Measurements from ENCODE around the gene ATP6V1C2. TPM values are rescaled to one million over a fixed set of nuclear protein-coding genes. Genes with fewer than 3 reads are reported as not detected.

Gene ATP6V1C2
- total RNA-seq, 2 donors from 2014 or later, result 0.12 to 0.44 TPM

DNA sequence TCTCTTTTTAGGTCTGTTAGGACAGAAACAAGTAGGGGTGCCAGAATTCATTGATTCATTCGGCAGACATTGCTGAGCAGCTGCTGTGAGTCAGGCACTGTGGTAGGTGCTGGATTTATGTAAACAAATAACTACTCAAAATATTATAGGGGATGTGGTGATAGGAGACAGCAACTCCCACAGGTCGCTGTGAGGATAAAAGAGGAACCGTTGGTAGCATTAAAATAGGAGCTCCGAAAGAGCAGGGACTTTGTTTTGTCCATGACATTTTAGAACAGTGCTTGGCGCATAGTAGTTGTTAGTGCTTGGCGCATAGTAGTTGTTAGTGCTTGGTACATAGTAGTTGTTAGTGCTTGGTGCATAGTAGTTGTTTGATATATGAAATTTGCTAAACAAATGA lies 29.2 kb downstream of the ATP6V1C2 start:
- no peak for DNase-seq (ENCODE audit: low spot score)
- Histone ChIP-seq H3K4me3 (no peak overlapping the region), H3K27ac (no peak overlapping the region), H3K9me3 (no peaks in the 10 kb centered on the region), H3K27me3 (no peaks in the 10 kb centered on the region), H3K4me1 (no peaks in the 10 kb centered on the region), H3K36me3 (no peaks in the 10 kb centered on the region)
- TF ChIP-seq, protein P1, sequence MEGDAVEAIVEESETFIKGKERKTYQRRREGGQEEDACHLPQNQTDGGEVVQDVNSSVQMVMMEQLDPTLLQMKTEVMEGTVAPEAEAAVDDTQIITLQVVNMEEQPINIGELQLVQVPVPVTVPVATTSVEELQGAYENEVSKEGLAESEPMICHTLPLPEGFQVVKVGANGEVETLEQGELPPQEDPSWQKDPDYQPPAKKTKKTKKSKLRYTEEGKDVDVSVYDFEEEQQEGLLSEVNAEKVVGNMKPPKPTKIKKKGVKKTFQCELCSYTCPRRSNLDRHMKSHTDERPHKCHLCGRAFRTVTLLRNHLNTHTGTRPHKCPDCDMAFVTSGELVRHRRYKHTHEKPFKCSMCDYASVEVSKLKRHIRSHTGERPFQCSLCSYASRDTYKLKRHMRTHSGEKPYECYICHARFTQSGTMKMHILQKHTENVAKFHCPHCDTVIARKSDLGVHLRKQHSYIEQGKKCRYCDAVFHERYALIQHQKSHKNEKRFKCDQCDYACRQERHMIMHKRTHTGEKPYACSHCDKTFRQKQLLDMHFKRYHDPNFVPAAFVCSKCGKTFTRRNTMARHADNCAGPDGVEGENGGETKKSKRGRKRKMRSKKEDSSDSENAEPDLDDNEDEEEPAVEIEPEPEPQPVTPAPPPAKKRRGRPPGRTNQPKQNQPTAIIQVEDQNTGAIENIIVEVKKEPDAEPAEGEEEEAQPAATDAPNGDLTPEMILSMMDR (IDR thresholded peaks at IDR 0.05), result no peak

DNA sequence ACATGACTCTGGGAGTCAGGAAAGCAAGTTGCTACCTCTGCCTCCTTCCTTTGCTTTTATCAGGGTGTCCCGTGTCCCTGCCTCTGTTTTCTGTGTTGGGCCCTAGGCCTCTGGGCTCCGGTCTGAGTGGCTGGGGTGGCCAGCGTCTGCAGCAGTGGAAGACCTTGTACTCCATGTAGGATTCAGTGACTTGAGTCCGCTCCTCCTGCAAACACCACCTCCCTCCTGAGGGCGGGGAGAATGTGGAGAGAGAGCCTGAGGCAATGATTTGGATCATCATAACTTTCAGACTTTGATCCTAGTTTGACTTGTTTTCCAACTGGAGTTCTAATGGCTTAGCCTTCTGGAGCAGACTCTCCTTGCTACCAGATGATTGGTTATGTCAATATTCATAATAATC lies 30.8 kb downstream of the ATP6V1C2 start:
- no peak overlapping the region for H3K4me3 ChIP-seq
- no peaks in the 10 kb centered on the region for H3K4me1 ChIP-seq
- no peak for DNase-seq (ENCODE audit: low spot score)
- H3K36me3 ChIP-seq, result no peaks in the 10 kb centered on the region
- TF ChIP-seq, protein P1 (IDR thresholded peaks at IDR 0.05), result no peak
- H3K27me3 ChIP-seq, result no peaks in the 10 kb centered on the region
- H3K27ac ChIP-seq, result no peak overlapping the region
- H3K9me3 ChIP-seq, result no peaks in the 10 kb centered on the region

DNA sequence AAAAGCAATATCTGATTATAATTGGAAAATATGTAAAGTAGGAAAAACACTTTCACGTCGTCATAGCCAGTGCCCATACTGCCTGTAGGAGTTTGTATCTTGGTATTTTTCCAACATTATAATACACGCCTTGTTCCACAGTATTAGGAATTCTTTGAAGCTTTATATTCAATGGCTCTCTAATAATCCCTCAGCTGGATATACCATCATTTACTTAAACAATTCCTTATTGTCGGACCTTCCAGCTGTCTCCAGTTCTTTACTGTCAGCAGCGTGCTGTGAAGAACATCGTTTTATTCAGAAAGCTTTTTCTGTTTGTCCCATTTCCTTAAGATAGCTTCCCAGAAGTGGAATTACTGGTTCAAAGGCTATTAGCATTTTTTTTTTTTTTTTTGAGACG lies 31.7 kb downstream of the ATP6V1C2 start:
- Histone ChIP-seq H3K4me1 (no peaks in the 10 kb centered on the region), H3K4me3 (no peak overlapping the region), H3K36me3 (no peaks in the 10 kb centered on the region), H3K27me3 (no peaks in the 10 kb centered on the region), H3K27ac (no peak overlapping the region), H3K9me3 (no peaks in the 10 kb centered on the region)
- TF ChIP-seq, protein P1 (IDR thresholded peaks at IDR 0.05), result no peak
- no peak for DNase-seq (ENCODE audit: low spot score)

DNA sequence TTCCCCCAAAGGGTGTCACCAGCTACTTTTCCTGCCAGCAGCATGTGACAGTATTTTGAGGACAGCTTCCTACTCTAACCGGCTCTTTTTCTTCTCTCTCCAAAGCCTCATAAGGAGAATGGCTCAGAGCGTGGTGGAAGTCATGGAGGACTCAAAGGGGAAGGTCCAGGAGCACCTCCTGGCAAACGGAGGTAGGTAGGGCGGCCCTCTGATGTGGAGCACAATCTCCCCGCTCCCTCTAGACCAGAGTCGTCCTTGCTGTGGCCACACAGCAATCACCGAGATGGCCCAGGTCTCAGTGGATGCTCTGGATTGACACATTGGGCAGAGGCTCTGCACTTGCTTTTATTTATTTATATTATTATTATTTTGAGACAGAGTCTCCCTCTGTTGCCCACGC lies 32.4 kb downstream of the ATP6V1C2 start:
- TF ChIP-seq, protein P1 (IDR thresholded peaks at IDR 0.05), result no peak
- H3K36me3 ChIP-seq, result no peaks in the 10 kb centered on the region
- H3K4me1 ChIP-seq, result no peaks in the 10 kb centered on the region
- no peak overlapping the region for H3K27ac ChIP-seq
- DNase-seq (ENCODE audit: low spot score), result no peak
- no peak overlapping the region for H3K4me3 ChIP-seq
- H3K9me3 ChIP-seq, result no peaks in the 10 kb centered on the region
- no peaks in the 10 kb centered on the region for H3K27me3 ChIP-seq

DNA sequence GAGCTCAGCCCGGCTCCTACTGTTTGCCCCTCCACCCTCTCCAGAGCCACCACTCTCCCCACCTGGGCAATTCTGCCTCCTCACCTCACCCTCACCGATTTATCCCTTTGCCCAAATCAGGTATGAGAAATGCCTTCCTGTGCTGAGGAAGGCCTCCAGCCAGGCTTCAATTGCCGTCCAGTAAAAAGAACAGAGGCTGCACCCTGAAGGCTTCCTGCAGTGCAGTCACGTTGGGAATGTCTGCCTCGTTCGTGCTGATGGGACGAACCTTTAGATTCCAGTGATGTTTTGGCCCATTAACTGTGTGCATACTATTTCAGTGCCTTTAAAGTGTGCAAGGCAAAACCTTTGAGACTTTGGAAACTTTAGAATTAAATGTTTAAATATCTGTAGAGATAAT lies 34.2 kb downstream of the ATP6V1C2 start:
- TF ChIP-seq, protein P1 (IDR thresholded peaks at IDR 0.05), result no peak
- no peaks in the 10 kb centered on the region for H3K9me3 ChIP-seq
- H3K27ac ChIP-seq, result no peak overlapping the region
- H3K36me3 ChIP-seq, result no peaks in the 10 kb centered on the region
- H3K4me3 ChIP-seq, result no peak overlapping the region
- H3K27me3 ChIP-seq, result no peaks in the 10 kb centered on the region
- H3K4me1 ChIP-seq, result no peaks in the 10 kb centered on the region
- DNase-seq (ENCODE audit: low spot score), result no peak

DNA sequence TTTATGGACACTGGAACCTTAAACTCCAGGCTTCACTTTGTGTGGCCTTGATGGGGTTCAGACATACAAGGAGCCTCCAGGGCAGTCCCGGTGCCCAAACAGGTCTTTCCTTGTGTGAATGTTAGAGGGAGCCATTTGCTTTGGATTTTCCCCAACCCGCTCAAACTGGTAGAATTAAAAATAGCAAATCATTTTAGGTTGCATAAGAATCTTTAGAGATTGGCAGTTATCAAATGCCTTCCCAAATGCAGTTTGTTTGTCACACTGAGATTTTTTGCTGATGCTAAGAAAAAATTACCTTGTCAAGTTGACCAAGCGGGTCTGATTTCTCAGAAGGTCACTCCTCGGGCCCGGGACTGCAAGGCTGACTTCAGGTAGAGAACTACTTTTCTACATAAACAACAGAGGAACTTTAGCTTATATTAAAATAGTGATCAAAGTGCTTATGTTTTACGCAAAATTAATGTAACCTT lies 36.4 kb downstream of the ATP6V1C2 start:
- DNase-seq (ENCODE audit: low spot score), result no peak
- Histone ChIP-seq H3K4me1 (peaks cover 0 to 5% of the 10 kb centered on the region in 2 donors), H3K9me3 (no peaks in the 10 kb centered on the region), H3K27ac (no peak overlapping the region), H3K4me3 (no peak overlapping the region), H3K27me3 (no peaks in the 10 kb centered on the region), H3K36me3 (no peaks in the 10 kb centered on the region)
- TF ChIP-seq, protein P1 (IDR thresholded peaks at IDR 0.05), result no peak
